NCI-H748 (cell line): ENCODE measurements around the gene LRRC23.

Experiments used
- DNase-seq: peaks from one replicate; lab custom pipeline; 2025; ENCODE audit not compliant: unreplicated experiment; lab: John Stamatoyannopoulos, UW

LRRC23 gene

GRCh38 chr12:6942331-6942665 is 37.7 kb downstream of the LRRC23 start:
- no peak for DNase-seq

GRCh38 chr12:6943389-6943721 is 38.7 kb downstream of the LRRC23 start:
- peak; percentile 89 for DNase-seq

- DNase-seq, result peak; percentile 95
These were observed 39.2 kb downstream of the LRRC23 start, which contains the start of the genes C12orf57 and RNU7-1 for GRCh38 chr12:6943722-6944380. C12orf57 (plus strand) TSS chr12:6944022; CDS start chr12:6944122, 100 bp downstream. RNU7-1 (plus strand) TSS chr12:6943816.

GRCh38 chr12:6944381-6945186 is 40.0 kb downstream of the LRRC23 start:
- DNase-seq, result peak; percentile 91

GRCh38 chr12:6945613-6946012 is 41.0 kb downstream of the LRRC23 start:
- no peak for DNase-seq

GRCh38 chr12:6946033-6946919 is 41.7 kb downstream of the LRRC23 start:
- DNase-seq, result peak; percentile 94

- no peak for DNase-seq
These were observed 42.3 kb downstream of the LRRC23 start for GRCh38 chr12:6946920-6947374.

- no peak for DNase-seq
These were observed 43.0 kb downstream of the LRRC23 start for GRCh38 chr12:6947615-6948014.

GRCh38 chr12:6948873-6949594 is 44.4 kb downstream of the LRRC23 start:
- DNase-seq, result no peak

GRCh38 chr12:6950401-6950801 is 45.8 kb downstream of the LRRC23 start:
- DNase-seq, result no peak

- DNase-seq, result no peak
These were observed 46.4 kb downstream of the LRRC23 start, which contains the start of gene PTPN6 for GRCh38 chr12:6950811-6951540. PTPN6 (plus strand) TSS chr12:6951356; CDS start chr12:6951513, 157 bp downstream.

- no peak for DNase-seq
These were observed 47.0 kb downstream of the LRRC23 start for GRCh38 chr12:6951551-6952120.

GRCh38 chr12:6952121-6952862 is 47.7 kb downstream of the LRRC23 start:
- no peak for DNase-seq

- DNase-seq, result no peak
These were observed 48.3 kb downstream of the LRRC23 start for GRCh38 chr12:6952863-6953441.

GRCh38 chr12:6953442-6954315 is 49.1 kb downstream of the LRRC23 start:
- DNase-seq, result no peak

- DNase-seq, result no peak
These were observed 49.9 kb downstream of the LRRC23 start for GRCh38 chr12:6954316-6955107.
